WI38 (cell line): ENCODE results near the gene ZFP36L1.
A peak's percentile ranks its signal among the peaks of the same experiment; 100 is the strongest.

ENCODE experiments used
- H3K4me3 ChIP-seq: 2 replicates; pipeline ENCODE4 v1.5.1; 2011; ENCODE audit warnings: low read depth, mild to moderate bottlenecking, control low read depth, low read length
- TF ChIP-seq, protein P1 (sequence below): IDR thresholded peaks from 2 replicates; pipeline ENCODE4 v1.5.1; 2012; ENCODE audit warnings: low read depth, mild to moderate bottlenecking, control low read depth, low read length

ZFP36L1 gene

GRCh38 chr14:68791078-68791901, 1.6 kb downstream of the ZFP36L1 start:
- peak overlapping the region; percentile 100 for H3K4me3 ChIP-seq
- TF ChIP-seq, protein P1, sequence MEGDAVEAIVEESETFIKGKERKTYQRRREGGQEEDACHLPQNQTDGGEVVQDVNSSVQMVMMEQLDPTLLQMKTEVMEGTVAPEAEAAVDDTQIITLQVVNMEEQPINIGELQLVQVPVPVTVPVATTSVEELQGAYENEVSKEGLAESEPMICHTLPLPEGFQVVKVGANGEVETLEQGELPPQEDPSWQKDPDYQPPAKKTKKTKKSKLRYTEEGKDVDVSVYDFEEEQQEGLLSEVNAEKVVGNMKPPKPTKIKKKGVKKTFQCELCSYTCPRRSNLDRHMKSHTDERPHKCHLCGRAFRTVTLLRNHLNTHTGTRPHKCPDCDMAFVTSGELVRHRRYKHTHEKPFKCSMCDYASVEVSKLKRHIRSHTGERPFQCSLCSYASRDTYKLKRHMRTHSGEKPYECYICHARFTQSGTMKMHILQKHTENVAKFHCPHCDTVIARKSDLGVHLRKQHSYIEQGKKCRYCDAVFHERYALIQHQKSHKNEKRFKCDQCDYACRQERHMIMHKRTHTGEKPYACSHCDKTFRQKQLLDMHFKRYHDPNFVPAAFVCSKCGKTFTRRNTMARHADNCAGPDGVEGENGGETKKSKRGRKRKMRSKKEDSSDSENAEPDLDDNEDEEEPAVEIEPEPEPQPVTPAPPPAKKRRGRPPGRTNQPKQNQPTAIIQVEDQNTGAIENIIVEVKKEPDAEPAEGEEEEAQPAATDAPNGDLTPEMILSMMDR: no peak

DNA sequence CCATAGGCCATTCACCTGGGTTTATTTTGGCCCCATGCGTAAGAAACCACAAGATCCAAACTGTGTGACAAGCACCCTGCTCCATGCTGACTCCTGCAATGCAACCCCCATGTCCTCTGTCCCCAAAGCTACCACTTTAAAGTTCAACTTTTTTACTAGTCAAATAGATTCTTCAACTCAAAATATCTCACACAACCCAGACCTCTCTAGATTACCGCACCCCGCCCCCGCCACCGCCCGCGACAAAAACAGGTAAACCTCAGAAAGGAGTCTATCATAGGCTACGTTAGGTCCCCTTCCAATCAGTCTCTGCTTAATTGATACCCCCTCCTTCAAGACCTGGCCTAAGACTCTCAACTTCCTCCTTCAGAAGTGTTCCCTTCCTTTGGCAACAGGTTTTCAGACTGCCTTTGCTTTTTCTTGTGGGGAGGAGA, 2.2 kb downstream of the ZFP36L1 start:
- TF ChIP-seq, protein P1: no peak
- H3K4me3 ChIP-seq: peak overlapping the region; percentile 100

- H3K4me3 ChIP-seq: peak overlapping the region; percentile 100
- TF ChIP-seq, protein P1: no peak
Measured at GRCh38 chr14:68789821-68790643, 2.8 kb downstream of the ZFP36L1 start.

GRCh38 chr14:68788996-68789820, 3.7 kb downstream of the ZFP36L1 start:
- TF ChIP-seq, protein P1: peak; percentile 63
- H3K4me3 ChIP-seq: peak overlapping the region; percentile 100

DNA sequence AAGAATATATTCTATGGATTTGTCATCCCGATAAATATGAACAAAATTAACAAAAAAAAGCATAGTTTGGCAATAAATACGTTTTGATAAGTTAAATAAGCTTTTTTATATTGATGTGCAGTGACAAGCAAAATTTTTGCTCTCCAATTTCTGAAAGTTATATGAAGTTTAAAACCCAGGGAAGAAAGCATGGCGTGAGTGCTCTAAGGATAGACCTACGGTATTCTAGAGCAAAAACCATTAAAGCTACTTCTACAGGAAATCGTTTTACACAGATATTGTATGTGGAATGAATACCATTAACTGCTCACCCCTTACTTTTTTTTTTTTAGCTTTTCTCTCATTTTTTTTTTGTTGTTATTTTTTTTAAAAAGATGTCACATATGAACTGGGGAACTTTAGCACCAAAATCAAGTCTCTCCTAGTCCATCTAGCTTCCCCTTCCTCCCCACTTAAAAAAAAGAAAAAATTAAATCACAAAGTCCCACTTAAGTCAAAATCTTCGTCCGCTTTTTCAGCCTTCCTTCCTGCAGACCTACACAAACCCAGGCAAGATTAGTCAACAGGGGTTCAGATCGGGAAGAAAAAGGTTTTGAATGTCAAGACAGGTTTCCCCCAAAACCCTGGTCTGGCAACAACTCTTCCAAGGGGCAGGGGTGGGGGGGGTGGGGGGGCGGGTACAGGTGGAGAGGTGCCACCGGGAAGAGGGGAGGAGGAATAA, 4.4 kb downstream of the ZFP36L1 start:
- TF ChIP-seq, protein P1: no peak
- peak overlapping the region; percentile 100 for H3K4me3 ChIP-seq

DNA sequence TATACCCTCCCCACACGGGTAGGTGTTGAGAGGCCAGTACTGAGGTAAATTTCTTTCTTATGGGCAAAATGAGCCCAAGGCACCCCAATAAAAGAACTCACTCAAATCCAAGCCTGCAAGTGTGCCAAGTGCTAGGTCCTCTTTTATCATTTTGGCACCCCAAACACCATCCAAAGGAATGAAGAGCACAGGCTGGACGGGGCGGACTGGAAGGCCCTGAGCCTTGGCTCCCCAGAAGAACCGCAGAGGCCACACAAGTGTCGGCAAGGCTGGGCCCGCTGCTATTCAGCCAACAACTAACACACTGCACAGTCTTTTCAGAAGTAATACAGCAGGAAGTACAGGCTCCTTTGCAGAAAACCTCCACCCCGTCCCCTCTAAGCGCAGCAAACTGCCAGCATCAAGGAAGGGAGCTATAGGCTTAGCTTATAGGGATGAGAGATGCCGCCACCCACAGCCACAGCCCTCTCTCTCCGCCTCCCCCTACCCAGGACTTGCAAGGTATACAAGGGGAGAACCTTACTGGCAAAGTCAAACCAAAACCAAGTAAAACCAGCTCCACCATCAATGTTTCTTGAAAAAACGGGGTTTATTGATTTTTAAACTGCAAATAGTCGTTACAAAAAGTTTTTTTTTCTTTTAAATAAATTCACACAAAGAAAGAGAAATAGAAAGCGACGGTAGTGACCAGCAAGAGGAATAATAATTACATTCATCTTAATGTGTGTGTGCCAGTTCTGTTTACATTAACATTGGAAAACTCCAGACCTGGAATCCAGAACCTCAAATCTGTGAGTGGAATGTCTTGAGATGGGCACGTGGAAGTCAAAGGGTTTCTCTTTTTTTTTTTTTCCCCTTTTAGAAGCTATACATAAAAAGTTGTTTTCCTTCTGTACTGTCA, 5.5 kb downstream of the ZFP36L1 start:
- H3K4me3 ChIP-seq: peak overlapping the region; percentile 7; the same call in 1 of the 2 replicates
- TF ChIP-seq, protein P1: no peak
